ENCODE measurements around the gene ZW10. TPM values are rescaled to one million over a fixed set of nuclear protein-coding genes. Genes with fewer than 3 reads are reported as not detected.
A peak's percentile ranks its signal among the peaks of the same experiment; 100 is the strongest.
"Not testable (repeated sequence)": the region's sequence is repeated elsewhere in the genome, so short reads cannot be mapped to it uniquely, and the experiment has no call there.

Gene ZW10
- total RNA-seq, 4 donors from 2014 or later, result 5.6 to 11.9 (median 8.6) TPM

- no peak for DNase-seq
- Histone ChIP-seq H3K36me3 (peaks cover 0 to 55% (median 17%) of the 10 kb centered on the region in 4 donors), H3K9me3 (no peaks in the 10 kb centered on the region), H3K4me3 (no peak overlapping the region), H3K27ac (no peak overlapping the region), H3K4me1 (no peaks in the 10 kb centered on the region), H3K27me3 (no peaks in the 10 kb centered on the region)
- TF ChIP-seq EP300 (IDR thresholded peaks at IDR 0.05; ENCODE audit: low read depth), result no peak
- TF ChIP-seq POLR2AphosphoS5 (IDR thresholded peaks at IDR 0.05), result no peak
- no peak for TF ChIP-seq POLR2A (IDR thresholded peaks at IDR 0.05)
- TF ChIP-seq, protein P1, sequence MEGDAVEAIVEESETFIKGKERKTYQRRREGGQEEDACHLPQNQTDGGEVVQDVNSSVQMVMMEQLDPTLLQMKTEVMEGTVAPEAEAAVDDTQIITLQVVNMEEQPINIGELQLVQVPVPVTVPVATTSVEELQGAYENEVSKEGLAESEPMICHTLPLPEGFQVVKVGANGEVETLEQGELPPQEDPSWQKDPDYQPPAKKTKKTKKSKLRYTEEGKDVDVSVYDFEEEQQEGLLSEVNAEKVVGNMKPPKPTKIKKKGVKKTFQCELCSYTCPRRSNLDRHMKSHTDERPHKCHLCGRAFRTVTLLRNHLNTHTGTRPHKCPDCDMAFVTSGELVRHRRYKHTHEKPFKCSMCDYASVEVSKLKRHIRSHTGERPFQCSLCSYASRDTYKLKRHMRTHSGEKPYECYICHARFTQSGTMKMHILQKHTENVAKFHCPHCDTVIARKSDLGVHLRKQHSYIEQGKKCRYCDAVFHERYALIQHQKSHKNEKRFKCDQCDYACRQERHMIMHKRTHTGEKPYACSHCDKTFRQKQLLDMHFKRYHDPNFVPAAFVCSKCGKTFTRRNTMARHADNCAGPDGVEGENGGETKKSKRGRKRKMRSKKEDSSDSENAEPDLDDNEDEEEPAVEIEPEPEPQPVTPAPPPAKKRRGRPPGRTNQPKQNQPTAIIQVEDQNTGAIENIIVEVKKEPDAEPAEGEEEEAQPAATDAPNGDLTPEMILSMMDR (IDR thresholded peaks at IDR 0.05), result no peak
- in situ Hi-C loops (cut with MboI; ENCODE audit: low pct_ligation_motif_present in 1 of 4, low pct_unique_long_range_greater_than_20kb in 1 of 4, low sequenced_read_pairs in 3 of 4) (no loop called here), intact Hi-C loops (cut with DNase I; ENCODE audit: low total_unique reads) (no loop called here)
These were observed 32.1 kb upstream of the ZW10 start for GRCh38 chr11:113805640-113806039.

- DNase-seq, result no peak
- Histone ChIP-seq H3K27ac (no peak overlapping the region), H3K4me1 (no peaks in the 10 kb centered on the region), H3K4me3 (no peak overlapping the region), H3K36me3 (peaks cover 0 to 40% (median 15%) of the 10 kb centered on the region in 4 donors), H3K27me3 (no peaks in the 10 kb centered on the region), H3K9me3 (no peaks in the 10 kb centered on the region)
- TF ChIP-seq, protein P1 (IDR thresholded peaks at IDR 0.05), result no peak
- TF ChIP-seq POLR2AphosphoS5 (IDR thresholded peaks at IDR 0.05), result no peak
- TF ChIP-seq POLR2A (IDR thresholded peaks at IDR 0.05), result no peak
- no peak for TF ChIP-seq EP300 (IDR thresholded peaks at IDR 0.05; ENCODE audit: low read depth)
- in situ Hi-C loops (cut with MboI; ENCODE audit: low pct_ligation_motif_present in 1 of 4, low pct_unique_long_range_greater_than_20kb in 1 of 4, low sequenced_read_pairs in 3 of 4), result no loop called here
- intact Hi-C loops (cut with DNase I; ENCODE audit: low total_unique reads), result no loop called here
These were observed 29.1 kb upstream of the ZW10 start for GRCh38 chr11:113802621-113803020.

DNA sequence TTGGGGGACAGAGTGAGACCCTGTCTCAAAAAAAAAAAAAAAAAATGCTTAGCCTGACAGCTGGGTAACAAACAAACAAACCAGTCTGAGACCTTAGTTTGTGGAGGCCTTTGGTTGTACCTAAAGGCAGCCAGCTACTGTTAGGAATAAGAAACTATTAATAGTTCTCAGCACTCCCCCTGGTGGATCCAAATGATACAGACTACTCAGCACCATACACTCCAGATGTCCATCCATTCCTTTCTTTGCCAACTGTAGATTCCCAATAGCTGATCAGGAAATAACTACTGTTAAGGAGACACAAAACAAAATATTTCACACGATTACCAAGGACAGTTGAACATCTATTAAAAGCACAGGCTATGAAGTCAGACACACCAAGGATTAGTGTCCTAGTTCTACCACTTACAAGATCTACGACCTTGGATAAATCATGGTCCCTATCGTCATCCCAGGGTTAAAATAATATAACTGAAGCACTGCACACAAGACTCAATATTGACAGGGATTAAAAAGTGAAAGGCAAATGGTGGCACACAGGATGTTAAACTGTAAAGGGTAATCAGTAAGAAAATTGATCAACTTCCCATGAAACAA, 23.3 kb upstream of the ZW10 start:
- TF ChIP-seq EP300 (IDR thresholded peaks at IDR 0.05; ENCODE audit: low read depth) (no peak), POLR2A (IDR thresholded peaks at IDR 0.05) (no peak), POLR2AphosphoS5 (IDR thresholded peaks at IDR 0.05) (no peak)
- TF ChIP-seq, protein P1 (IDR thresholded peaks at IDR 0.05), result peak; percentile 44 to 62 (median 55)
- in situ Hi-C loops (cut with MboI; ENCODE audit: low pct_ligation_motif_present in 1 of 4, low pct_unique_long_range_greater_than_20kb in 1 of 4, low sequenced_read_pairs in 3 of 4) (loop anchor here in 1 of 4 donors (10.0 kb wide), 1 partner anchor 492 kb away; no protein-coding TSS in a partner anchor), intact Hi-C loops (cut with DNase I; ENCODE audit: low total_unique reads) (no loop called here)
- Histone ChIP-seq H3K27ac (no peak overlapping the region), H3K4me3 (no peak overlapping the region), H3K9me3 (no peaks in the 10 kb centered on the region), H3K36me3 (peaks cover 0 to 9% (median 4%) of the 10 kb centered on the region in 4 donors), H3K27me3 (no peaks in the 10 kb centered on the region), H3K4me1 (no peaks in the 10 kb centered on the region)
- no peak for DNase-seq
- 64 to 79% methylated on average over 2 to 3 of the region's 3 CpGs for WGBS, 2 donors (ENCODE audit: low coverage in 1 of 2)

- Histone ChIP-seq H3K9me3 (no peaks in the 10 kb centered on the region), H3K4me1 (no peaks in the 10 kb centered on the region), H3K4me3 (no peak overlapping the region), H3K27me3 (peaks cover 5% of the 10 kb centered on the region), H3K36me3 (no peaks in the 10 kb centered on the region), H3K27ac (no peak overlapping the region)
- TF ChIP-seq, protein P1 (IDR thresholded peaks at IDR 0.05), result no peak
- TF ChIP-seq POLR2AphosphoS5 (IDR thresholded peaks at IDR 0.05) (no peak), POLR2A (IDR thresholded peaks at IDR 0.05) (no peak), EP300 (IDR thresholded peaks at IDR 0.05; ENCODE audit: low read depth) (no peak)
- intact Hi-C loops (cut with DNase I; ENCODE audit: low total_unique reads), result no loop called here
- in situ Hi-C loops (cut with MboI; ENCODE audit: low pct_ligation_motif_present in 1 of 4, low pct_unique_long_range_greater_than_20kb in 1 of 4, low sequenced_read_pairs in 3 of 4), result loop anchor here in 1 of 4 donors (10.0 kb wide), 1 partner anchor 485 kb away; no protein-coding TSS in a partner anchor
- DNase-seq, result no peak
- 92% methylated on average over 35 of the region's 35 CpGs; no CpG with 5 or more reads in 1 of the 2 donors for WGBS, 2 donors (ENCODE audit: low coverage in 1 of 2)
These were observed 16.3 kb upstream of the ZW10 start for GRCh38 chr11:113789675-113790320.

GRCh38 chr11:113789016-113789415, 15.5 kb upstream of the ZW10 start:
- DNase-seq; H3K27me3 ChIP-seq; in situ Hi-C loops (cut with MboI; ENCODE audit: low pct_ligation_motif_present in 1 of 4, low pct_unique_long_range_greater_than_20kb in 1 of 4, low sequenced_read_pairs in 3 of 4); intact Hi-C loops (cut with DNase I; ENCODE audit: low total_unique reads); H3K4me1 ChIP-seq; H3K4me3 ChIP-seq; H3K9me3 ChIP-seq; H3K27ac ChIP-seq; H3K36me3 ChIP-seq: not testable (repeated sequence)
- WGBS, 2 donors (ENCODE audit: low coverage in 1 of 2), result 91% methylated on average over 22 of the region's 22 CpGs; no CpG with 5 or more reads in 1 of the 2 donors

Data from transverse colon (tissue), 4 donors.